Measurements from ENCODE around the gene MCM7. TPM values are rescaled to one million over a fixed set of nuclear protein-coding genes. Genes with fewer than 3 reads are reported as not detected.
"Not testable (repeated sequence)": the region's sequence is repeated elsewhere in the genome, so short reads cannot be mapped to it uniquely, and the experiment has no call there.

Gene MCM7
- total RNA-seq, result 100 to 1,000 TPM; 411 to 429 TPM

GRCh38 chr7:100101016-100101862 lies at the start of gene MCM7, which contains the start of gene AP4M1:
Gene MCM7 (minus strand): TSS chr7:100101397. CDS start chr7:100101294, 103 bp downstream.
Gene AP4M1 (plus strand): TSS chr7:100101643. CDS start chr7:100101715, 72 bp downstream.
- H3K9me3 Mint-ChIP-seq (ENCODE audit: low read depth), result no peaks in the 10 kb centered on the region
- no peaks in the 10 kb centered on the region for H3K27me3 Mint-ChIP-seq
- ChIA-PET POLR2A (interaction anchor here (0.6 to 4.9 kb wide), 14 partner anchors 10 to 678 kb away, joined by 3 to 74 read pairs (median 5); partner anchors contain the start of genes COPS6, LAMTOR4, MBLAC1 and TRIM4), CTCF (interaction anchor here (0.6 to 3.0 kb wide), 11 partner anchors 9 to 722 kb away, joined by 3 to 14 read pairs (median 4); partner anchors contain the start of genes COPS6 and MBLAC1)
- intact Hi-C loops (cut with DNase I, micrococcal nuclease), result loop anchor here (1.0 to 5.0 kb wide), 12 partner anchors 18 to 694 kb away; partner anchors contain the start of genes CNPY4 (in 2 of the 2), TAF6 (in 2 of the 2), ZNF3 (in 2 of the 2) and BUD31 (in 1 of the 2)
- peak within 1 kb of the TSS; percentile 90 for H3K4me3 Mint-ChIP-seq
- DNase-seq (peak; percentile 99), ATAC-seq (peak; percentile 91)
- H3K4me1 Mint-ChIP-seq, result peaks cover 41% of the 10 kb centered on the region
- peaks cover 52% of the 10 kb centered on the region for H3K36me3 Mint-ChIP-seq (ENCODE audit: low read depth)
- peak within 1 kb of the TSS; percentile 94 for H3K27ac Mint-ChIP-seq

GRCh38 chr7:100148559-100149328 lies 47.5 kb upstream of the MCM7 start, which contains the start of gene LAMTOR4:
Gene LAMTOR4 (plus strand): TSS chr7:100148918. CDS start chr7:100148973, 55 bp downstream.
- ATAC-seq, result peak; percentile 98
- ChIA-PET POLR2A (interaction anchor here (0.6 to 1.6 kb wide), 13 partner anchors 10 to 651 kb away, joined by 3 to 11 read pairs (median 5); partner anchors contain the start of genes AP4M1, GPC2, MBLAC1 and MEPCE), CTCF (interaction anchor here (0.7 to 5.1 kb wide), 8 partner anchors 11 to 557 kb away, joined by 3 to 41 read pairs (median 3); partner anchors contain the start of gene MBLAC1)
- Mint-ChIP-seq H3K27me3 (no peaks in the 10 kb centered on the region), H3K27ac (peak within 1 kb of the TSS; percentile 97), H3K4me3 (peak within 1 kb of the TSS; percentile 94), H3K36me3 (ENCODE audit: low read depth) (peaks cover 33% of the 10 kb centered on the region), H3K9me3 (ENCODE audit: low read depth) (no peaks in the 10 kb centered on the region), H3K4me1 (peaks cover 29% of the 10 kb centered on the region)
- intact Hi-C loops (cut with DNase I, micrococcal nuclease), result loop anchor here (1.0 to 10.0 kb wide), 13 partner anchors 10 to 438 kb away; partner anchors contain the start of genes GPC2 (in 2 of the 2), STAG3 (in 2 of the 2), TRAPPC14 (in 2 of the 2) and AP4M1 (in 1 of the 2)
- DNase-seq, result peak; percentile 99

GRCh38 chr7:100148225-100148558 lies 47.0 kb upstream of the MCM7 start:
- ChIA-PET CTCF (interaction anchor here (0.9 to 5.1 kb wide), 7 partner anchors 10 to 557 kb away, joined by 3 to 41 read pairs (median 3); partner anchors contain the start of gene MBLAC1), POLR2A (interaction anchor here (0.7 to 1.6 kb wide), 10 partner anchors 18 to 650 kb away, joined by 3 to 11 read pairs (median 4); partner anchors contain the start of genes AP4M1, GPC2, MBLAC1 and MEPCE)
- H3K27me3 Mint-ChIP-seq, result no peaks in the 10 kb centered on the region
- peak; percentile 6 for ATAC-seq
- H3K4me3 Mint-ChIP-seq, result peak overlapping the region; percentile 94
- no peaks in the 10 kb centered on the region for H3K9me3 Mint-ChIP-seq (ENCODE audit: low read depth)
- intact Hi-C loops (cut with DNase I, micrococcal nuclease), result loop anchor here (1.0 to 10.0 kb wide), 13 partner anchors 10 to 438 kb away; partner anchors contain the start of genes GPC2 (in 2 of the 2), STAG3 (in 2 of the 2), TRAPPC14 (in 2 of the 2) and AP4M1 (in 1 of the 2)
- H3K27ac Mint-ChIP-seq, result peak overlapping the region; percentile 97
- no peak for DNase-seq
- H3K36me3 Mint-ChIP-seq (ENCODE audit: low read depth), result peaks cover 28% of the 10 kb centered on the region
- H3K4me1 Mint-ChIP-seq, result peaks cover 26% of the 10 kb centered on the region

- H3K27me3 Mint-ChIP-seq, result no peaks in the 10 kb centered on the region
- intact Hi-C loops (cut with DNase I, micrococcal nuclease), result loop anchor here in 1 of 2 experiments (10.0 kb wide), 1 partner anchor 198 kb away; no protein-coding TSS in a partner anchor
- no peak overlapping the region for H3K27ac Mint-ChIP-seq
- no peak for ATAC-seq
- POLR2A ChIA-PET, result interaction anchor here (0.7 kb wide), 1 partner anchor 19 kb away, joined by 3 read pairs; no protein-coding TSS in a partner anchor
- no peaks in the 10 kb centered on the region for H3K9me3 Mint-ChIP-seq (ENCODE audit: low read depth)
- H3K36me3 Mint-ChIP-seq (ENCODE audit: low read depth), result peaks cover 21% of the 10 kb centered on the region
- DNase-seq, result no peak
- CTCF ChIA-PET, result interaction anchor here (1.0 to 5.1 kb wide), 3 partner anchors 14 to 260 kb away, joined by 3 to 41 read pairs (median 9); no protein-coding TSS in a partner anchor
- H3K4me1 Mint-ChIP-seq, result peaks cover 22% of the 10 kb centered on the region
- H3K4me3 Mint-ChIP-seq, result no peak overlapping the region
Measured at GRCh38 chr7:100147278-100147677, 46.1 kb upstream of the MCM7 start.

DNA sequence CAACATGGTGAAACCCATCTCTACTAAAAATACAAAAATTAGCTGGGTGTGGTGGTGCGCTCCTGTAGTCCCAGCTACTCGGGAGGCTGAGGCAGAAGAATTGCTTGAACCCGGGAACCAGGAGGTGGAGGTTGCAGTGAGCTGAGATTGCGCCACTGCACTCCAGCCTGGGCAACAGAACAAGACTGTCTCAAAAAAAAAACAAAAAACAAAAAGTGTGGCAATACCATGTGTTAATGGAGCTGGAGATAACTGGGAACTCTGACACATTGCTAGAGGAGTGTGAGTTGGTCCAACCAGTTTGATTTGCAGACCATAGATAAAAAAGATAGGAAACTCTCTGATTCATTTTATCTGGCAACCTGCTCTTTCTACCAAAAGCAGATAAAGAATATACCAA lies 45.2 kb upstream of the MCM7 start:
- POLR2A ChIA-PET, result interaction anchor here (0.6 to 0.7 kb wide), 2 partner anchors 22 to 25 kb away, joined by 3 read pairs; no protein-coding TSS in a partner anchor
- peaks cover 17% of the 10 kb centered on the region for H3K4me1 Mint-ChIP-seq
- not testable (repeated sequence) for DNase-seq; H3K27me3 Mint-ChIP-seq; H3K27ac Mint-ChIP-seq; H3K9me3 Mint-ChIP-seq (ENCODE audit: low read depth); H3K4me3 Mint-ChIP-seq; ATAC-seq
- H3K36me3 Mint-ChIP-seq (ENCODE audit: low read depth), result peaks cover 13% of the 10 kb centered on the region
- intact Hi-C loops (cut with DNase I, micrococcal nuclease), result loop anchor here in 1 of 2 experiments (10.0 kb wide), 1 partner anchor 198 kb away; no protein-coding TSS in a partner anchor
- CTCF ChIA-PET, result interaction anchor here (5.1 kb wide), 1 partner anchor 13 kb away, joined by 41 read pairs; no protein-coding TSS in a partner anchor

GRCh38 chr7:100142461-100142860 lies 41.3 kb upstream of the MCM7 start:
- H3K4me3 Mint-ChIP-seq, result no peak overlapping the region

GRCh38 chr7:100141555-100141949 lies 40.4 kb upstream of the MCM7 start:
- Mint-ChIP-seq H3K27me3 (no peaks in the 10 kb centered on the region), H3K4me3 (no peak overlapping the region), H3K27ac (no peak overlapping the region), H3K9me3 (ENCODE audit: low read depth) (no peaks in the 10 kb centered on the region), H3K4me1 (peaks cover 9% of the 10 kb centered on the region), H3K36me3 (ENCODE audit: low read depth) (no peaks in the 10 kb centered on the region)
- intact Hi-C loops (cut with DNase I, micrococcal nuclease), result loop anchor here in 1 of 2 experiments (10.0 kb wide), 1 partner anchor 203 kb away; no protein-coding TSS in a partner anchor
- ChIA-PET CTCF (interaction anchor here (0.5 to 5.2 kb wide), 3 partner anchors 10 to 107 kb away, joined by 3 to 33 read pairs (median 3); no protein-coding TSS in a partner anchor), POLR2A (interaction anchor here (0.9 kb wide), 1 partner anchor 69 kb away, joined by 3 read pairs; no protein-coding TSS in a partner anchor)
- DNase-seq, result no peak
- no peak for ATAC-seq

More at GRCh38 chr7:100142461-100142860, 41.3 kb upstream of the MCM7 start:
- no peak for DNase-seq
- Mint-ChIP-seq H3K27me3 (no peaks in the 10 kb centered on the region), H3K36me3 (ENCODE audit: low read depth) (no peaks in the 10 kb centered on the region), H3K27ac (no peak overlapping the region), H3K4me1 (peaks cover 9% of the 10 kb centered on the region), H3K9me3 (ENCODE audit: low read depth) (no peaks in the 10 kb centered on the region)
- CTCF ChIA-PET, result interaction anchor here (0.6 to 5.2 kb wide), 4 partner anchors 11 to 86 kb away, joined by 3 to 33 read pairs (median 4); partner anchors contain the start of gene MBLAC1
- intact Hi-C loops (cut with DNase I, micrococcal nuclease), result loop anchor here in 1 of 2 experiments (10.0 kb wide), 1 partner anchor 202 kb away; no protein-coding TSS in a partner anchor
- ATAC-seq, result no peak
- POLR2A ChIA-PET, result no interaction called here

DNA sequence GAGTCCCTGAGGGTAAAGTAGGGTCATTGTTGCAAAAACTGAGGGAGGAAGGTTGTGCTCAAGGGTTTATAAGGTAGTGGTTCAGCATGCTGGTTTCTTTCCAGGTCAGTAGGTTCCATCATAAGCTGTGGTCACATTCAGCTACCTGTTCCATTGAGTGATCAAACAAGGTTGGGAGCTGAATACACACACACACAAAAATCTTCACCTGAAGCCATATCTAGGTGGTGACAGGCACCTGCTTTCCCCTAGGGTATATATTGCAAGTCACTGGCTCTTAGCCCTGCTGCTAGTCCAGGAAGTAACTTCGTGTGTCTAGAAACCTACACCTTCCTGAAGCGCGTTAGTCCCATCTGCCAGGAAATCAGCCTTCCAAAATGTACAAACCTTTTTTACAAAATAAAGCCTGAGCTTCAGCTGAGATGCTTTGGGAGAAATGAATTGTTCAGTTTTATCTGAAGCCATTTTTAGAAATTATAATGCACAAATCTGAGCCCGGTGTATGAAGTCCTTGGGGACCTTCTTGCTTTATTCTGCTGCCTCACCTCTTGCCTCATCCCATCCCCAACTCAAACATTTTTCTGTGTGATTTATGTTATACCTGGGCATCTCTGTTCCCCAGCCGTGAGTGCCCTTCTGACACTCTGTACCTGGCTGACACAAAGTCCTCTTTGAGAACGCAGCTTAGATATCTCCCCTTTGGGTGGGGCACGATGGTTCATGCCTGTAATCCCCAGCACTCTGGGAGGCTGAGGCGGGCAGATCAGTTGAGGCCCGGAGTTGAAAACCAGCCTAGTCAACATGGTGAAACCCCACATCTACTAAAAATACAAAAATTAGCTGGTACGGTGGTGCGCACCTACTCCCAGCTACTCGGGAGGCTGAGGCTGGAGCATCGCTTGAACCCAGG lies 36.9 kb upstream of the MCM7 start:
- POLR2A ChIA-PET, result interaction anchor here (0.6 kb wide), 1 partner anchor 12 kb away, joined by 4 read pairs; no protein-coding TSS in a partner anchor
- no peaks in the 10 kb centered on the region for H3K9me3 Mint-ChIP-seq (ENCODE audit: low read depth)
- H3K27ac Mint-ChIP-seq, result peak overlapping the region; percentile 21
- peaks cover 9% of the 10 kb centered on the region for H3K4me1 Mint-ChIP-seq
- H3K27me3 Mint-ChIP-seq, result no peaks in the 10 kb centered on the region
- DNase-seq (no peak), ATAC-seq (peak; percentile 47)
- no peaks in the 10 kb centered on the region for H3K36me3 Mint-ChIP-seq (ENCODE audit: low read depth)
- CTCF ChIA-PET, result interaction anchor here (0.6 to 1.6 kb wide), 11 partner anchors 9 to 756 kb away, joined by 3 to 6 read pairs (median 4); partner anchors contain the start of gene LAMTOR4
- H3K4me3 Mint-ChIP-seq, result no peak overlapping the region
- intact Hi-C loops (cut with DNase I, micrococcal nuclease), result no loop called here

GRCh38 chr7:100132697-100133151 lies 31.5 kb upstream of the MCM7 start:
- Mint-ChIP-seq H3K4me1 (peaks cover 10% of the 10 kb centered on the region), H3K36me3 (ENCODE audit: low read depth) (no peaks in the 10 kb centered on the region), H3K27me3 (no peaks in the 10 kb centered on the region), H3K9me3 (ENCODE audit: low read depth) (no peaks in the 10 kb centered on the region), H3K27ac (no peak overlapping the region), H3K4me3 (no peak overlapping the region)
- peak; percentile 82 for DNase-seq
- peak; percentile 81 for ATAC-seq
- ChIA-PET POLR2A (interaction anchor here (0.7 kb wide), 1 partner anchor 19 kb away, joined by 3 read pairs; no protein-coding TSS in a partner anchor), CTCF (interaction anchor here (0.6 to 5.0 kb wide), 32 partner anchors 9 to 321 kb away, joined by 3 to 41 read pairs (median 4); partner anchors contain the start of genes CNPY4, GPC2, LAMTOR4 and MCM7)
- intact Hi-C loops (cut with DNase I, micrococcal nuclease), result loop anchor here (1.0 to 5.0 kb wide), 6 partner anchors 89 to 318 kb away; no protein-coding TSS in a partner anchor
